Neural progenitor cell (in vitro differentiated cells): ENCODE measurements around the gene ZMPSTE24.

Experiments
- EZH2 ChIP-seq: fragments of 200-600 bp; sonication (generic); IDR thresholded peaks from 2 replicates; pipeline ENCODE4 v1.6.1; 2017; ENCODE audit warnings: antibody characterized with exemption, mild to moderate bottlenecking, moderate library complexity
- TF ChIP-seq, protein P1 (sequence below): fragments of 200-600 bp; sonication (generic); IDR thresholded peaks from 2 replicates; pipeline ENCODE4 v1.5.1; 2017; ENCODE audit warnings: antibody characterized with exemption, mild to moderate bottlenecking

DNA sequence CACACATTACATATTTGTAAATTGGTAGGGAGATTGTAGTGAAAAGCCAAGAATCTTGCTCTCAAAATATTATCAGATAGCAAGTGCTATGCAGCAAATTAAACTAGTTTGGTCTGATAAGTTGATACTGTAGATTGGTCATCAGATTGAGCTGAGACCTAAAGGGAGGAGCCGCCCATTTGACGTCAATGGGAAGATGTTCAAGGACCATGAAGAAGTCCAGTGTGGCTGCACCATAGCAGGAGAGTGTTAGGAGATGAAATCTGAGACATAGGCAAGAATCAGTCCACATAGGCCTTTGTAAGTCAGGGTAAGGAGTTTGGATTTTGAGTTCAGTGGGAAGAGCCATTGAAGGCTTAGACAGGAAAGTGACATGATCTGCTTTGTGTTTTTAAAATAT lies 16.3 kb downstream of the ZMPSTE24 start:
- TF ChIP-seq, protein P1, sequence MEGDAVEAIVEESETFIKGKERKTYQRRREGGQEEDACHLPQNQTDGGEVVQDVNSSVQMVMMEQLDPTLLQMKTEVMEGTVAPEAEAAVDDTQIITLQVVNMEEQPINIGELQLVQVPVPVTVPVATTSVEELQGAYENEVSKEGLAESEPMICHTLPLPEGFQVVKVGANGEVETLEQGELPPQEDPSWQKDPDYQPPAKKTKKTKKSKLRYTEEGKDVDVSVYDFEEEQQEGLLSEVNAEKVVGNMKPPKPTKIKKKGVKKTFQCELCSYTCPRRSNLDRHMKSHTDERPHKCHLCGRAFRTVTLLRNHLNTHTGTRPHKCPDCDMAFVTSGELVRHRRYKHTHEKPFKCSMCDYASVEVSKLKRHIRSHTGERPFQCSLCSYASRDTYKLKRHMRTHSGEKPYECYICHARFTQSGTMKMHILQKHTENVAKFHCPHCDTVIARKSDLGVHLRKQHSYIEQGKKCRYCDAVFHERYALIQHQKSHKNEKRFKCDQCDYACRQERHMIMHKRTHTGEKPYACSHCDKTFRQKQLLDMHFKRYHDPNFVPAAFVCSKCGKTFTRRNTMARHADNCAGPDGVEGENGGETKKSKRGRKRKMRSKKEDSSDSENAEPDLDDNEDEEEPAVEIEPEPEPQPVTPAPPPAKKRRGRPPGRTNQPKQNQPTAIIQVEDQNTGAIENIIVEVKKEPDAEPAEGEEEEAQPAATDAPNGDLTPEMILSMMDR = no peak
- TF ChIP-seq EZH2 = no peak
